K562 (cell line): Measurements from ENCODE around the gene MAPK1IP1L. TPM values are rescaled to one million over a fixed set of nuclear protein-coding genes. Genes with fewer than 3 reads are reported as not detected.

Source experiments
- ATAC-seq: fragments of 200-7000 bp; cut with Tn5 transposase; 3 replicates; pipeline ENCODE4 v1.9.1; 2020; ENCODE audit warnings: moderate library complexity
- BruUV-seq: library from RNA; stranded (reverse); fragments of 400-500 nt; replicated peaks from 2 replicates; lab custom pipeline; 2021; lab: Mats Ljungman, UMichigan
- CTCF ChIA-PET: fragments of 300-600 bp; formaldehyde crosslinking; extraction: SDS; loops from one replicate; lab custom pipeline; 2021; ENCODE audit warnings: low intra/inter-chr PET ratio; lab: Yijun Ruan, JAX
- POLR2A ChIA-PET: fragments of 300-600, 350-650 bp; sonication (Branson Sonifier 250); formaldehyde crosslinking; extraction: SDS; loops from one replicate; lab custom pipeline; 2021; ENCODE audit warnings: antibody characterized with exemption, inconsistent platforms; lab: Yijun Ruan, JAX
- DNase-seq, 4 experiments: peaks; one replicate each; pipeline versions ENCODE4 v3.0.0 to v3.0.0-alpha.2; 2011 to 2018; ENCODE audit warnings: low spot score in 3 of 4, mixed read lengths in 3 of 4; ENCODE audit errors: extremely low read depth in 1 of 4
- FAIRE-seq: peaks from 2 replicates; lab custom pipeline; 2011; peaks lifted over from hg19 to GRCh38; lab: Jason Lieb, UNC
- H2AFZ ChIP-seq: 2 replicates; pipeline ENCODE4 v1.6.0; 2011; ENCODE audit warnings: low read depth, low read length, control low read depth, inconsistent platforms
- H3K27ac ChIP-seq: fragments of 200-600 bp; 3 replicates; pipeline ENCODE4 v1.8.0; 2011; ENCODE audit warnings: low read depth, mild to moderate bottlenecking, control low read depth, inconsistent platforms, low read length, moderate library complexity, mixed read lengths; ENCODE audit errors: extremely low read depth
- H3K27me3 ChIP-seq, 2 experiments: fragments of 300-600 bp in 1 of 2; 2 replicates in 1 of 2; 3 replicates in 1 of 2; pipeline versions ENCODE4 v1.6.0 to v1.8.0; 2011; ENCODE audit warnings: inconsistent platforms in 2 of 2, low read length in 2 of 2, mild to moderate bottlenecking in 1 of 2, mixed read lengths in 1 of 2, moderate library complexity in 1 of 2; ENCODE audit not compliant: control insufficient read depth in 2 of 2, insufficient read depth in 2 of 2
- H3K36me3 ChIP-seq: fragments of 300-600 bp; 3 replicates; pipeline ENCODE4 v1.8.0; 2011; ENCODE audit warnings: mild to moderate bottlenecking, low read length, inconsistent platforms; ENCODE audit not compliant: control insufficient read depth, insufficient read depth
- H3K4me1 ChIP-seq, 2 experiments: fragments of 200-600 bp in 1 of 2; replicated peaks in 1 of 2; 2 replicates in 1 of 2; 3 replicates in 1 of 2; pipeline versions ENCODE4 v1.5.1 to v1.8.0; 2011; ENCODE audit warnings: inconsistent platforms in 2 of 2, low read length in 2 of 2, mild to moderate bottlenecking in 1 of 2, mixed read lengths in 1 of 2, moderate library complexity in 1 of 2; ENCODE audit not compliant: control insufficient read depth in 2 of 2, insufficient read depth in 2 of 2
- H3K4me2 ChIP-seq: 2 replicates; pipeline ENCODE4 v1.6.1; 2011; ENCODE audit warnings: low read length, control low read depth, inconsistent platforms, mixed read lengths; ENCODE audit not compliant: insufficient read depth
- H3K4me3 ChIP-seq: fragments of 200-600 bp; sonication (generic), shearing (Covaris generic); 2 replicates; pipeline ENCODE4 v1.5.1; 2016; ENCODE audit warnings: control low read depth, inconsistent platforms
- H3K79me2 ChIP-seq: fragments of 200-600 bp; 3 replicates; pipeline ENCODE4 v1.8.0; 2011; ENCODE audit warnings: low read length, inconsistent platforms; ENCODE audit not compliant: control insufficient read depth, insufficient read depth
- H3K9ac ChIP-seq, 2 experiments: 2 replicates each; pipeline versions ENCODE4 v1.6.0 to v1.6.1; 2011; ENCODE audit warnings: low read depth in 2 of 2, low read length in 2 of 2, control low read depth in 1 of 2, inconsistent platforms in 1 of 2, mild to moderate bottlenecking in 1 of 2, mixed read lengths in 1 of 2; ENCODE audit not compliant: insufficient read depth in 1 of 2
- H3K9me1 ChIP-seq: one replicate; pipeline ENCODE4 v1.6.0; 2011; ENCODE audit warnings: inconsistent platforms, mild to moderate bottlenecking, low read length, moderate library complexity; ENCODE audit not compliant: control insufficient read depth, insufficient read depth
- H3K9me3 ChIP-seq: replicated peaks from 2 replicates; pipeline ENCODE4 v1.5.1; 2011; ENCODE audit warnings: low read depth, low read length, inconsistent platforms; ENCODE audit not compliant: control insufficient read depth, insufficient read depth
- H4K20me1 ChIP-seq: replicated peaks from 2 replicates; pipeline ENCODE4 v1.6.1; 2011; ENCODE audit warnings: low read length, inconsistent platforms, mixed read lengths; ENCODE audit not compliant: control insufficient read depth, insufficient read depth
- BCL6 ChIP-seq: fragments of 250-450 bp; sonication (Bioruptor Pico); IDR thresholded peaks from 2 replicates; pipeline ENCODE4 v1.4.0; 2020
- BRF1 ChIP-seq: IDR thresholded peaks from 3 replicates; pipeline ENCODE4 v1.6.1; 2011; ENCODE audit warnings: borderline replicate concordance, mild to moderate bottlenecking; ENCODE audit not compliant: insufficient read length; ENCODE audit errors: extremely low read depth
- CC2D1A ChIP-seq: fragments of 450-650 bp; IDR thresholded peaks from 2 replicates; pipeline ENCODE4 v1.6.1; 2017; ENCODE audit warnings: mild to moderate bottlenecking
- HDAC6 ChIP-seq: IDR thresholded peaks from 2 replicates; pipeline ENCODE4 v1.6.1; 2012; ENCODE audit warnings: low read depth, mild to moderate bottlenecking, control low read depth, inconsistent platforms, low read length, moderate library complexity
- HSF4 ChIP-seq: fragments of 250-450 bp; sonication (Bioruptor Pico); IDR thresholded peaks from 2 replicates; pipeline ENCODE4 v2.1.2; 2022; ENCODE audit warnings: mild to moderate bottlenecking, moderate library complexity, borderline replicate concordance
- KLF13 ChIP-seq: fragments of 450-650 bp; IDR thresholded peaks from 2 replicates; pipeline ENCODE4 v1.6.1; 2016; ENCODE audit warnings: missing genetic modification characterization, low read depth, mild to moderate bottlenecking, missing compliant biosample characterization, moderate library complexity, borderline replicate concordance
- NR2F6 ChIP-seq: fragments of 450-650 bp; formaldehyde crosslinking; IDR thresholded peaks from 2 replicates; pipeline ENCODE4 v1.4.0; 2020; ENCODE audit warnings: mild to moderate bottlenecking
- TCF7 ChIP-seq: sonication (generic); IDR thresholded peaks from 2 replicates; pipeline ENCODE4 v1.6.1; 2016; ENCODE audit warnings: antibody characterized with exemption, borderline replicate concordance
- TRIM28 ChIP-seq: fragments of 450-650 bp; IDR thresholded peaks from 2 replicates; pipeline ENCODE4 v1.6.1; 2017
- XRCC5 ChIP-seq: fragments of 200-400 bp; formaldehyde crosslinking; IDR thresholded peaks from 2 replicates; pipeline ENCODE4 v1.6.1; 2017; ENCODE audit warnings: low read depth, mild to moderate bottlenecking, low read length
- ZNF274 ChIP-seq: IDR thresholded peaks from 2 replicates; pipeline ENCODE4 v1.6.1; 2011; ENCODE audit warnings: low read depth, mild to moderate bottlenecking, low read length, moderate library complexity, borderline replicate concordance
- ZNF431 ChIP-seq: sonication (generic); formaldehyde crosslinking; IDR thresholded peaks from 2 replicates; pipeline ENCODE4 v1.8.0; 2022; ENCODE audit warnings: mild to moderate bottlenecking, missing genetic modification reagents
- ZNF507 ChIP-seq: conservative IDR thresholded peaks from 2 replicates; pipeline ENCODE4 v1.6.1; 2017; ENCODE audit warnings: missing genetic modification characterization, missing compliant biosample characterization
- WGBS: fragments of 100-300 bp; shearing (Covaris generic); methylation state at CpG from one replicate; pipeline ENCODE4 v1.1.6; 2016; ENCODE audit warnings: low coverage, mixed read lengths; ENCODE audit not compliant: insufficient coverage; ENCODE audit errors: missing lambda C conversion rate; 5-methylcytosine and 5-hydroxymethylcytosine counted together
- in situ Hi-C: fragments of 300-500 bp; cut with MboI; formaldehyde crosslinking; loops from 4 replicates; pipeline ENCODE4 v1.15.0; 2018; ENCODE audit warnings: inconsistent platforms, mixed read lengths
- intact Hi-C: fragments of 100-400 bp; cut with micrococcal nuclease; formaldehyde crosslinking; loops from 2 replicates; pipeline ENCODE4 v1.14.2; 2022
- polyA plus RNA-seq, 8 experiments: library from polyadenylated mRNA; depleted of rRNA in 4 of 8; stranded (reverse) in 5 of 8; unstranded in 3 of 8; fragments of >200 nt; fragmentation: Nextera tagmentation in 2 of 8; fragmentation: Illumina TruSeq in 1 of 8; extraction: Ambion mirVana in 2 of 8; extraction: Trizol in 1 of 8; gene quantifications; 2 replicates each; pipeline versions ENCODE4 v1.2.1 to v1.2.3, GENCODE V29; 2011 to 2014; ENCODE audit warnings: inconsistent platforms in 1 of 8, missing spikeins in 1 of 8
- total RNA-seq, 7 experiments: library from RNA; depleted of rRNA in 6 of 7; stranded (reverse); fragments of >200 nt in 6 of 7; fragmentation: Illumina TruSeq in 2 of 7; extraction: Trizol in 2 of 7; gene quantifications; 2 replicates each; pipeline versions ENCODE4 v1.2.1 to v1.2.3, GENCODE V29; 2011 to 2021; ENCODE audit warnings: low replicate concordance in 1 of 7
- TF ChIP-seq, protein P1 (sequence below): conservative IDR thresholded peaks from 2 replicates; pipeline ENCODE4 v1.6.1; 2011; ENCODE audit warnings: low read depth, mild to moderate bottlenecking, low read length; ENCODE audit not compliant: control insufficient read depth
- TF ChIP-seq, protein P2 (sequence below), 2 experiments: fragments of 450-650 bp in 1 of 2; sonication (generic) in 1 of 2; formaldehyde crosslinking; conservative IDR thresholded peaks; 2 replicates each; pipeline versions ENCODE4 v1.4.0 to v1.8.1; 2020 to 2022; ENCODE audit warnings: mild to moderate bottlenecking in 1 of 2, missing genetic modification reagents in 1 of 2
- TF ChIP-seq, protein P3 (sequence below): sonication (generic); formaldehyde crosslinking; IDR thresholded peaks from 2 replicates; pipeline ENCODE4 v1.8.0; 2022; ENCODE audit warnings: mild to moderate bottlenecking, missing genetic modification reagents
- TF ChIP-seq, protein P4 (sequence below), 2 experiments: IDR thresholded peaks; 2 replicates each; pipeline ENCODE4 v1.6.1; 2012; ENCODE audit warnings: improper control_type of control experiment in 2 of 2, low read depth in 2 of 2, low read length in 2 of 2, borderline replicate concordance in 1 of 2

Gene MAPK1IP1L
- total and polyA plus RNA-seq, 9 of the 15 experiments (the other 6 are each of a cell fraction or from before 2014, with no cell fraction given) = 32.7 to 99.4 (median 49.8) TPM

DNA sequence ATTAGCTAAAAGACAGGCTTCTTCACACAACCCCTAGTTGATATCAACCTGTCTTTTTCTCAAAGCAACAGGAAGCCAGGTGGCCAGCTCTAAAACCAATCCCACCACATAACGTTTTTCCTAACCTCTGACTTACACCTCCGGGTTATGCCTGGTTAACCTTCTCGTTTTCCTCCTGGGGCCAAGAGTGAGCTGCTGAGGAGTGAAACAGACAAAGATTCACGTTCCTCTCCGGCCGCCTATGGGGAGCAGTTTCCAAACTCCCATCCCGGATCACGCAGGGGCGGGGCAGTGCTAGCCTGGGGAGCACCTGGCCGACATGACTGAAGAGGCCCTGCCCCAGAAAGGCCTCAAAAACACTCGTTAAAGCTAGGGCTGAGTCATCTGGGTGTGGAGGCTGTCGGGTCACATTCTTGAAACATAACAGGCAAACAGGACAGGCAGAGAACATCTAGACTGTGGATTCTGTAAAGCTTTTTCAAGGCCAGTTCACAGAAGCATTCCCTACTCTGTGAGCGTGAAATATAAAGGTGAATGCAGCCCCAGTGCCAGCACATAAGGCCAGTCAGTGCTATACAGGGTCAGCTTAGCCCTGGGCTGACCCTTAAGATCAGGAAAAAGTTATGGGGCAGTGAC is 51.7 kb downstream of the MAPK1IP1L start:
- ATAC-seq (peak; percentile 95), DNase-seq (peak; percentile 78 to 91 (median 81)), FAIRE-seq (peak; percentile 96)
- Histone ChIP-seq H3K27me3 (no peaks in the 10 kb centered on the region), H3K9me1 (no peaks in the 10 kb centered on the region), H3K9ac (peak overlapping the region; percentile 45 to 82), H3K36me3 (peaks cover 5% of the 10 kb centered on the region; the same call in 1 of the 3 replicates), H2AFZ (peak overlapping the region; percentile 98), H3K79me2 (no peaks in the 10 kb centered on the region), H3K27ac (peak overlapping the region; percentile 99), H3K4me3 (peak overlapping the region; percentile 18; the same call in 1 of the 2 replicates), H3K9me3 (peaks cover 13% of the 10 kb centered on the region), H3K4me2 (peak overlapping the region; percentile 72), H3K4me1 (peaks cover 9 to 41% of the 10 kb centered on the region in 2 experiments), H4K20me1 (no peaks in the 10 kb centered on the region)
- intact Hi-C loops = loop anchor here (5.0 kb wide), 2 partner anchors 51 to 324 kb away; partner anchors contain the start of gene MAPK1IP1L
- 4% methylated on average over 11 of the region's 13 CpGs for WGBS
- ChIA-PET POLR2A (interaction anchor here (0.7 to 1.4 kb wide), 7 partner anchors 10 to 170 kb away, joined by 3 to 7 read pairs (median 3); no protein-coding TSS in a partner anchor), CTCF (no interaction called here)
- in situ Hi-C loops = no loop called here
- BruUV-seq = no TSS peak
- TF ChIP-seq BRF1 (no peak), KLF13 (tag) (0 out of 2 replicates have a peak, but pooled peaks have one; percentile 44), XRCC5 (no peak), TRIM28 (no peak), BCL6 (CRISPR knock-in tag) (no peak), HSF4 (CRISPR knock-in tag) (no peak), ZNF431 (no peak), NR2F6 (CRISPR knock-in tag) (no peak), ZNF274 (no peak), CC2D1A (no peak), TCF7 (no peak), HDAC6 (no peak), ZNF507 (tag) (no peak)
- TF ChIP-seq, protein P1, sequence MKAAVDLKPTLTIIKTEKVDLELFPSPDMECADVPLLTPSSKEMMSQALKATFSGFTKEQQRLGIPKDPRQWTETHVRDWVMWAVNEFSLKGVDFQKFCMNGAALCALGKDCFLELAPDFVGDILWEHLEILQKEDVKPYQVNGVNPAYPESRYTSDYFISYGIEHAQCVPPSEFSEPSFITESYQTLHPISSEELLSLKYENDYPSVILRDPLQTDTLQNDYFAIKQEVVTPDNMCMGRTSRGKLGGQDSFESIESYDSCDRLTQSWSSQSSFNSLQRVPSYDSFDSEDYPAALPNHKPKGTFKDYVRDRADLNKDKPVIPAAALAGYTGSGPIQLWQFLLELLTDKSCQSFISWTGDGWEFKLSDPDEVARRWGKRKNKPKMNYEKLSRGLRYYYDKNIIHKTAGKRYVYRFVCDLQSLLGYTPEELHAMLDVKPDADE = no peak
- TF ChIP-seq, protein P2, sequence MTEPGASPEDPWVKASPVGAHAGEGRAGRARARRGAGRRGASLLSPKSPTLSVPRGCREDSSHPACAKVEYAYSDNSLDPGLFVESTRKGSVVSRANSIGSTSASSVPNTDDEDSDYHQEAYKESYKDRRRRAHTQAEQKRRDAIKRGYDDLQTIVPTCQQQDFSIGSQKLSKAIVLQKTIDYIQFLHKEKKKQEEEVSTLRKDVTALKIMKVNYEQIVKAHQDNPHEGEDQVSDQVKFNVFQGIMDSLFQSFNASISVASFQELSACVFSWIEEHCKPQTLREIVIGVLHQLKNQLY (CRISPR knock-in tag; conservative IDR thresholded peaks at IDR 0.05) = no peak
- TF ChIP-seq, protein P3, sequence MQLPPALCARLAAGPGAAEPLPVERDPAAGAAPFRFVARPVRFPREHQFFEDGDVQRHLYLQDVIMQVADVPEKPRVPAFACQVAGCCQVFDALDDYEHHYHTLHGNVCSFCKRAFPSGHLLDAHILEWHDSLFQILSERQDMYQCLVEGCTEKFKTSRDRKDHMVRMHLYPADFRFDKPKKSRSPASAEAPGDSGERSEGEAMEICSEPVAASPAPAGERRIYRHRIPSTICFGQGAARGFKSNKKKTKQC = no peak
- TF ChIP-seq, protein P4, sequence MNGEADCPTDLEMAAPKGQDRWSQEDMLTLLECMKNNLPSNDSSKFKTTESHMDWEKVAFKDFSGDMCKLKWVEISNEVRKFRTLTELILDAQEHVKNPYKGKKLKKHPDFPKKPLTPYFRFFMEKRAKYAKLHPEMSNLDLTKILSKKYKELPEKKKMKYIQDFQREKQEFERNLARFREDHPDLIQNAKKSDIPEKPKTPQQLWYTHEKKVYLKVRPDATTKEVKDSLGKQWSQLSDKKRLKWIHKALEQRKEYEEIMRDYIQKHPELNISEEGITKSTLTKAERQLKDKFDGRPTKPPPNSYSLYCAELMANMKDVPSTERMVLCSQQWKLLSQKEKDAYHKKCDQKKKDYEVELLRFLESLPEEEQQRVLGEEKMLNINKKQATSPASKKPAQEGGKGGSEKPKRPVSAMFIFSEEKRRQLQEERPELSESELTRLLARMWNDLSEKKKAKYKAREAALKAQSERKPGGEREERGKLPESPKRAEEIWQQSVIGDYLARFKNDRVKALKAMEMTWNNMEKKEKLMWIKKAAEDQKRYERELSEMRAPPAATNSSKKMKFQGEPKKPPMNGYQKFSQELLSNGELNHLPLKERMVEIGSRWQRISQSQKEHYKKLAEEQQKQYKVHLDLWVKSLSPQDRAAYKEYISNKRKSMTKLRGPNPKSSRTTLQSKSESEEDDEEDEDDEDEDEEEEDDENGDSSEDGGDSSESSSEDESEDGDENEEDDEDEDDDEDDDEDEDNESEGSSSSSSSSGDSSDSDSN (IDR thresholded peaks at IDR 0.05; ENCODE audit: borderline replicate concordance in 1 of 2, low read depth in 2 of 2, low read length in 2 of 2) = 0 out of 4 replicates have a peak, but pooled peaks of 1 of the 2 experiments have one; percentile 36
